Mesodermal cell (in vitro differentiated cells): ENCODE data around the gene WBP2NL.

Experiments used
- H3K27ac ChIP-seq: 2 replicates; pipeline ENCODE4 v1.7.0; 2013; ENCODE audit warnings: mild to moderate bottlenecking, low read depth, low read length, moderate library complexity; ENCODE audit not compliant: severe bottlenecking
- H3K36me3 ChIP-seq: 2 replicates; pipeline ENCODE4 v1.7.1; 2013; ENCODE audit warnings: mild to moderate bottlenecking, low read length, moderate library complexity; ENCODE audit not compliant: control insufficient read depth, insufficient read depth
- H3K4me1 ChIP-seq: one replicate; pipeline ENCODE4 v1.7.1; 2013; ENCODE audit warnings: mild to moderate bottlenecking, low read length; ENCODE audit not compliant: insufficient read depth, control insufficient read depth, poor library complexity, severe bottlenecking
- H3K4me3 ChIP-seq: 2 replicates; pipeline ENCODE4 v1.7.0; 2013; ENCODE audit warnings: low read length, control low read depth, mild to moderate bottlenecking; ENCODE audit not compliant: insufficient read depth, poor library complexity, severe bottlenecking; ENCODE audit errors: extremely low read depth
- H3K9me3 ChIP-seq: 2 replicates; pipeline ENCODE4 v1.7.1; 2013; ENCODE audit warnings: mild to moderate bottlenecking, low read length, moderate library complexity; ENCODE audit not compliant: control insufficient read depth
- WGBS, 2 experiments: methylation state at CpG; one replicate each; pipeline ENCODE4 v1.1.5; 2013; ENCODE audit warnings: missing lambda C conversion rate in 2 of 2; ENCODE audit not compliant: insufficient coverage in 2 of 2; 5-methylcytosine and 5-hydroxymethylcytosine counted together

WBP2NL gene

GRCh38 chr22:42073621-42074041 is 75.0 kb downstream of the WBP2NL start:
- H3K9me3 ChIP-seq, result no peaks in the 10 kb centered on the region
- H3K4me1 ChIP-seq, result no peaks in the 10 kb centered on the region
- no peaks in the 10 kb centered on the region for H3K36me3 ChIP-seq
- H3K27ac ChIP-seq, result no peak overlapping the region
- 92 to 95% methylated on average over 9 to 12 of the region's 14 CpGs for WGBS, 2 experiments
- H3K4me3 ChIP-seq, result no peak overlapping the region

DNA sequence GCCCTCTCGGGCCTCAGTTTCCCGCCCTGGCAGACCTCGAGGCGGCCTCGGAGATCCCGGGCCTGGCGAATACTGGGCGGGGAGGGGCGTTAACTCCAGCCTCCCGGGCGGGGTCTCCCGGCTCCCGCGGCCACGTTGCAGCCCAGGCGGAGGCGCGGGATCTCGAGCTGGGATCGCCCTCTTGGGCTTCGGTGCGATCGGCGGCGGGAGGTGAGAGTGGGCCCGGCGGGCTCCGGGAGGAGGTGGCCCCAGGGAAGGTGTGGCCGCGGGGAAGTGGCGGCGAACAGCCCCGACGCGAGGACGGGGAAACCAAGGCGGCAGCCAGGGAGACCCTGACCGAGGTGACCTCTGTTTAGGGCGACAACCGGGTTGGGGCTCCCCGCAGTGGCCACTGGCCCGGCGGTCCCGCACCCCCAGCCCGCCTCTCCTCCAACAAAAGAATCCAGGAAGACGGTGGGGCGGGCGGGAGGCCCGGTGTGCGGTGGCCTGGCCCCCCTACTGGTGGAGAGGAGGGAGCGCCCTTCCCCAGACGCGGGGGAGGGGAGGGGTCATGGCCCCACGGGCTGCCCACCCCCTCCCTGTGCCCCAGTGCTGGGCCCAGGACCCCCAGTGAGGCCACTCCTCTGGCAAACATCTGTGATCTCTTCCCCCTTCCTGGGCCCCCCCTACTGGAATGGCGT is 75.7 kb downstream of the WBP2NL start, which contains the start of gene PHETA2:
TSS of gene PHETA2 (plus strand) at position 117 of the 680 bp plus-strand sequence. CDS start 3,046 bp downstream, outside the sequence.
- Histone ChIP-seq H3K27ac (no peak within 1 kb of the TSS), H3K4me1 (peaks cover 3% of the 10 kb centered on the region), H3K9me3 (no peaks in the 10 kb centered on the region), H3K36me3 (no peaks in the 10 kb centered on the region), H3K4me3 (peak within 1 kb of the TSS; percentile 22)
- 20 to 30% methylated on average over 30 to 43 of the region's 55 CpGs for WGBS, 2 experiments

DNA sequence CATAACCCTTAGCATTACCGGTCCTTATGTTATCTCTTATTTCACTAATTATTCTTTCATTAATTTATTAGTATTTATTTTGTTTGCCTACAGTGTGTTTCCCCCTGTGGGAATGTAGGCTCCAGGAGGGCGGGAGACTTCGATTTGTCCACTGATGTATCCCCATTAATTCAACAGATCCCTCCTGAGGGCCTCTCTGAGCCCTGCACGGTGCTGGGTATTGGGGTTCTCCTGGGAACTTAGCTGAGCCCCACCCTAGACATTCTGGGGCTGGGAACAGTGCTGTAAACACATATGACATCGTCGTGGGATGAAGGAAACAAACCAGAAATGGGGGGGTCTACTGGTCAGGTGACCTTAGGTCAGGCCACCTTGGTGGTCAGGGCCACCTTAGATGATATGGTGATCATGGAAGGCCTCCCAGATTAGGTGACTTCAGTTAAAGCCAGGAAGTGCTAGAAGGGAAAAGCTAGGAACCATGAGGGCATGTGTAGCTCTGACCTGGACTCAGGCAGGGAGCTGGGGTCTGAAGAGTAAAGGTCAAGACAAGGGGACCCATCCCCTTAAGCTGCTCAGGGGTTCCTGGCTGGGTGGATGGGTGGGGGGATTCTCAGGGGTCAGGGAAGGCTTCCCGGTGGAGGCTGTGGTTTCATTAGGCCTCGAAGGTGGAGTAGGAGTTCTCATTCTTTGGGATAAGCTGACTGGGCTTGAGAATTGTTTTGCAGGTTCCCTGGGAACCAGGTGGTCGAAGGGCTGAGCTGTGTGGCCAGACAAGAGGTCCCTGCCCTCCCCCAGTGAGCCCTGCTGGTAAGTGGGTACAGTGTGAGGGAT is 76.5 kb downstream of the WBP2NL start:
- Histone ChIP-seq H3K9me3 (no peaks in the 10 kb centered on the region), H3K4me1 (peaks cover 3% of the 10 kb centered on the region), H3K36me3 (no peaks in the 10 kb centered on the region), H3K27ac (no peak overlapping the region), H3K4me3 (peak overlapping the region; percentile 22)
- 95 to 98% methylated on average over 6 of the region's 9 CpGs for WGBS, 2 experiments

DNA sequence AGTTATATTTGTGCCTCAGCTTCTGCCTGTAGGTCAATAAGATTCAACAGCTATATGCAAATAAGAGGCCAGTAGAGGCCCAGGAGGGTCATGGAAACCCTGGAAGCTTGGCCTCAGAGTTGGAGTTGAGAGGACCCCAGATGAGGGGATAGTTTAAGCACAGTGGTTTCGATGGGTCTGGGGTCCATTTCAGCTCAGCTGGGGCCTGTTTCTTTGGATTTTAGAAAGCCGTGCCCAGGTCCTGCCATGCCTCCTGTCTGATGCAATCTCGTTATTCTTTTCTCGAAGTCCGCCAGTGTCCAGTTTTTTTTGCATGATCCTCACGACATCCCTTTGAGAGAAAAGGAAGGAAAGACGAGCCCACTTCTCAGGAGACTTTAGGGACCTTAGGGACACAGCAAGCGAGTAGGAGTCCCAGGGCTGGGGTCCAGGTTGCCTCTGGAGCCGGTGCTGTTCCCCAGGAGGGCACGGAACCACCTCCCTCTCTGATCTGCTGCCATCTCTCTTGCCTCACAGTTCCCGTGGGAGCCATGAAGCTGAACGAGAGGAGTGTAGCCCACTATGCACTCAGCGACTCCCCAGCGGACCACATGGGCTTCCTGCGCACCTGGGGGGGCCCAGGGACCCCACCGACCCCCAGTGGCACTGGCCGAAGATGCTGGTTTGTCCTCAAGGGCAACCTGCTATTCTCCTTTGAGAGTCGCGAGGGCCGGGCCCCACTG is 78.3 kb downstream of the WBP2NL start:
- Histone ChIP-seq H3K4me3 (no peak overlapping the region), H3K9me3 (no peaks in the 10 kb centered on the region), H3K4me1 (peaks cover 3% of the 10 kb centered on the region), H3K27ac (no peak overlapping the region), H3K36me3 (peaks cover 4% of the 10 kb centered on the region)
- 94 to 96% methylated on average over 19 to 20 of the region's 20 CpGs for WGBS, 2 experiments

GRCh38 chr22:42077486-42078125 is 79.0 kb downstream of the WBP2NL start:
- 93 to 94% methylated on average over 21 of the region's 21 CpGs for WGBS, 2 experiments
- no peak overlapping the region for H3K27ac ChIP-seq
- H3K36me3 ChIP-seq, result peaks cover 11% of the 10 kb centered on the region
- H3K9me3 ChIP-seq, result no peaks in the 10 kb centered on the region
- H3K4me1 ChIP-seq, result peaks cover 3% of the 10 kb centered on the region
- no peak overlapping the region for H3K4me3 ChIP-seq
